ENCODE results near the gene ZNF575. TPM values are rescaled to one million over a fixed set of nuclear protein-coding genes. Genes with fewer than 3 reads are reported as not detected.
A peak's percentile ranks its signal among the peaks of the same experiment; 100 is the strongest.

The ZNF575 gene
- polyA plus RNA-seq (ENCODE audit: insufficient read depth in 1 of 5, insufficient read length in 5 of 5, low replicate concordance in 1 of 5), result 1 to 10 TPM; 1.3 to 3.8 (median 2.1) TPM
- long read RNA-seq, donor 1, partial matches to known transcripts, result 0 of 2 reads
- long read RNA-seq, donor 1, other reads (novel, unspliced or antisense), result 0 of 2 reads
- long read RNA-seq, donor 2, partial matches to known transcripts, result 0 of 2 reads
- long read RNA-seq, donor 2, other reads (novel, unspliced or antisense), result 0 of 2 reads
- long read RNA-seq, donor 3, partial matches to known transcripts, result 114 of 120 reads
- long read RNA-seq, donor 3, other reads (novel, unspliced or antisense), result 5 of 120 reads
- long read RNA-seq, donor 4, partial matches to known transcripts, result 0 of 1 reads
- long read RNA-seq, donor 4, other reads (novel, unspliced or antisense), result 0 of 1 reads
- long read RNA-seq, donor 5, partial matches to known transcripts, result 0 of 4 reads
- long read RNA-seq, donor 5, other reads (novel, unspliced or antisense), result 0 of 4 reads
- long read RNA-seq, donor 6, partial matches to known transcripts, result 29 of 51 reads
- long read RNA-seq, donor 6, other reads (novel, unspliced or antisense), result 21 of 51 reads
- long read RNA-seq, donor 7, partial matches to known transcripts, result 0 of 3 reads
- long read RNA-seq, donor 7, other reads (novel, unspliced or antisense), result 0 of 3 reads
- long read RNA-seq, donor 8, result 0 reads

- DNase-seq, result peak; percentile 95 to 96
These were observed at the start of gene ZNF575 for GRCh38 chr19:43532962-43533545. Gene ZNF575, plus strand, starts transcription at chr19:43533188. Its CDS starts 1,235 bp downstream, at chr19:43534423.

GRCh38 chr19:43483281-43483680 lies 49.7 kb upstream of the ZNF575 start:
- DNase-seq, result no peak

GRCh38 chr19:43485951-43486350 lies 47.0 kb upstream of the ZNF575 start:
- no peak for DNase-seq

- no peak for DNase-seq
These were observed 46.6 kb upstream of the ZNF575 start for GRCh38 chr19:43486412-43486811.

- no peak for DNase-seq
These were observed 44.8 kb upstream of the ZNF575 start for GRCh38 chr19:43488179-43488578.

GRCh38 chr19:43489310-43489709 lies 43.7 kb upstream of the ZNF575 start:
- DNase-seq, result no peak

GRCh38 chr19:43489979-43490599 lies 42.9 kb upstream of the ZNF575 start:
- no peak for DNase-seq

GRCh38 chr19:43490759-43491158 lies 42.2 kb upstream of the ZNF575 start:
- no peak for DNase-seq

- DNase-seq, result no peak
These were observed 37.9 kb upstream of the ZNF575 start for GRCh38 chr19:43495082-43495481.

GRCh38 chr19:43496960-43497359 lies 36.0 kb upstream of the ZNF575 start:
- no peak for DNase-seq

GRCh38 chr19:43498233-43498842 lies 34.6 kb upstream of the ZNF575 start:
- peak; percentile 71 to 76 for DNase-seq

- DNase-seq, result no peak
These were observed 33.9 kb upstream of the ZNF575 start for GRCh38 chr19:43499042-43499441.

- DNase-seq, result no peak
These were observed 31.1 kb upstream of the ZNF575 start for GRCh38 chr19:43501661-43502418.

GRCh38 chr19:43502419-43502976 lies 30.5 kb upstream of the ZNF575 start:
- no peak for DNase-seq

- peak; percentile 93 to 94 for DNase-seq
These were observed 29.2 kb upstream of the ZNF575 start for GRCh38 chr19:43503501-43504425.

GRCh38 chr19:43504426-43505185 lies 28.4 kb upstream of the ZNF575 start, which contains the start of gene PHLDB3:
Gene PHLDB3, minus strand, starts transcription at chr19:43504746. Its CDS starts 628 bp downstream, at chr19:43504118.
- no peak for DNase-seq

- DNase-seq, result no peak
These were observed 27.9 kb upstream of the ZNF575 start for GRCh38 chr19:43505186-43505456.

GRCh38 chr19:43505941-43506340 lies 27.0 kb upstream of the ZNF575 start:
- DNase-seq, result no peak

GRCh38 chr19:43506629-43507028 lies 26.4 kb upstream of the ZNF575 start:
- DNase-seq, result no peak

Measured in right lung (tissue), 10 donors.